H1 (cell line): Measurements from ENCODE around the gene BAX.

ENCODE experiments used
- CTCF ChIP-seq, 3 experiments: IDR thresholded peaks; 1 replicate in 2 of 3; 2 replicates in 1 of 3; pipeline versions ENCODE4 v1.5.1 to v1.6.1; 2011; ENCODE audit warnings: low read length in 3 of 3, mild to moderate bottlenecking in 3 of 3, inconsistent platforms in 2 of 3, low read depth in 1 of 3, moderate library complexity in 1 of 3; ENCODE audit not compliant: insufficient read depth in 1 of 3; ENCODE audit errors: control extremely low read depth in 1 of 3
- E2F6 ChIP-seq: IDR thresholded peaks from 2 replicates; pipeline ENCODE4 v1.6.1; 2012; ENCODE audit warnings: inconsistent platforms
- MAX ChIP-seq: IDR thresholded peaks from 2 replicates; pipeline ENCODE4 v1.6.1; 2012; ENCODE audit warnings: inconsistent platforms
- SIRT6 ChIP-seq: IDR thresholded peaks from one replicate; pipeline ENCODE4 v1.7.1; 2012; ENCODE audit warnings: low read length, inconsistent platforms
- SP1 ChIP-seq: IDR thresholded peaks from 2 replicates; pipeline ENCODE4 v1.6.1; 2011; ENCODE audit warnings: low read depth, low read length

GRCh38 chr19:48922548-48923490 lies 31.9 kb upstream of the BAX start:
- TF ChIP-seq SIRT6, result no peak
- TF ChIP-seq MAX, result no peak
- TF ChIP-seq CTCF (IDR thresholded peaks at IDR 0.05; ENCODE audit: control extremely low read depth in 1 of 3, insufficient read depth in 1 of 3, low read depth in 1 of 3, low read length in 3 of 3), result no peak
- no peak for TF ChIP-seq E2F6
- no peak for TF ChIP-seq SP1
